MM.1S (cell line): Measurements from ENCODE around the gene ASIC5.

ENCODE experiments used
- DNase-seq: peaks from one replicate; pipeline ENCODE4 v3.0.0-alpha.2; 2015
- H2AFZ ChIP-seq: fragments of 300-600 bp; sonication (generic); 2 replicates; pipeline ENCODE4 v1.6.0; 2016; ENCODE audit warnings: antibody characterized with exemption, low read length
- H3F3A ChIP-seq: fragments of 300-600 bp; sonication (generic); 2 replicates; pipeline ENCODE4 v1.6.1; 2016; ENCODE audit warnings: mild to moderate bottlenecking, antibody characterized with exemption, low read length, moderate library complexity, mixed read lengths; ENCODE audit not compliant: insufficient read depth
- H3K27ac ChIP-seq: fragments of 300-600 bp; sonication (generic); 2 replicates; pipeline ENCODE4 v1.5.1; 2016; ENCODE audit warnings: mild to moderate bottlenecking, low read length
- H3K27me3 ChIP-seq: fragments of 300-600 bp; sonication (generic); replicated peaks from 2 replicates; pipeline ENCODE4 v1.6.0; 2016; ENCODE audit warnings: low read length; ENCODE audit not compliant: insufficient read depth
- H3K36me3 ChIP-seq: fragments of 300-600 bp; sonication (generic); replicated peaks from 2 replicates; pipeline ENCODE4 v1.6.1; 2016; ENCODE audit warnings: mild to moderate bottlenecking, low read length, mixed read lengths; ENCODE audit not compliant: insufficient read depth
- H3K4me1 ChIP-seq: fragments of 300-600 bp; sonication (generic); 2 replicates; pipeline ENCODE4 v1.6.1; 2016; ENCODE audit warnings: low read length, mixed read lengths
- H3K4me2 ChIP-seq: fragments of 300-600 bp; sonication (generic); 2 replicates; pipeline ENCODE4 v1.6.0; 2016; ENCODE audit warnings: low read depth, low read length
- H3K4me3 ChIP-seq: fragments of 300-600 bp; sonication (generic); 2 replicates; pipeline ENCODE4 v1.5.1; 2016; ENCODE audit warnings: low read length, mixed read lengths
- H3K79me2 ChIP-seq: fragments of 300-600 bp; sonication (generic); 2 replicates; pipeline ENCODE4 v1.6.1; 2016; ENCODE audit warnings: mixed run types, low read length, mixed read lengths
- H3K9ac ChIP-seq: fragments of 300-600 bp; sonication (generic); 2 replicates; pipeline ENCODE4 v1.6.1; 2016; ENCODE audit warnings: low read length, mixed read lengths
- H3K9me2 ChIP-seq: fragments of 300-600 bp; sonication (generic); replicated peaks from 2 replicates; pipeline ENCODE4 v1.6.1; 2016; ENCODE audit warnings: mild to moderate bottlenecking, low read length, mixed read lengths; ENCODE audit not compliant: insufficient read depth
- H3K9me3 ChIP-seq: fragments of 300-600 bp; sonication (generic); replicated peaks from 2 replicates; pipeline ENCODE4 v1.6.1; 2016; ENCODE audit warnings: mild to moderate bottlenecking, low read length, mixed read lengths; ENCODE audit not compliant: insufficient read depth
- H4K20me1 ChIP-seq: fragments of 300-600 bp; sonication (generic); 2 replicates; pipeline ENCODE4 v1.6.1; 2016; ENCODE audit warnings: mild to moderate bottlenecking, low read length, moderate library complexity, mixed read lengths; ENCODE audit not compliant: insufficient read depth
- CTCF ChIP-seq: fragments of 300-600 bp; sonication (generic); IDR thresholded peaks from 2 replicates; pipeline ENCODE4 v1.5.1; 2016; ENCODE audit warnings: antibody characterized with exemption, low read length, mixed read lengths
- EZH2 ChIP-seq: fragments of 300-600 bp; sonication (generic); optimal IDR thresholded peaks from 2 replicates; pipeline ENCODE3; 2017; ENCODE audit warnings: low read depth, mild to moderate bottlenecking, antibody characterized with exemption, low read length, mixed read lengths
- EZH2phosphoT487 ChIP-seq: fragments of 300-600 bp; sonication (generic); IDR thresholded peaks from 2 replicates; pipeline ENCODE4 v1.6.1; 2018; ENCODE audit warnings: antibody characterized with exemption, low read length

The ASIC5 gene

GRCh38 chr4:155832664-155833063 lies 33.4 kb downstream of the ASIC5 start:
- no peaks in the 10 kb centered on the region for H3K27me3 ChIP-seq
- H4K20me1 ChIP-seq: no peaks in the 10 kb centered on the region
- H3K9ac ChIP-seq: no peak overlapping the region
- no peaks in the 10 kb centered on the region for H3K4me1 ChIP-seq
- no peaks in the 10 kb centered on the region for H3K79me2 ChIP-seq
- no peaks in the 10 kb centered on the region for H3K36me3 ChIP-seq
- H3F3A ChIP-seq: no peaks in the 10 kb centered on the region
- no peak overlapping the region for H3K4me2 ChIP-seq
- H3K9me2 ChIP-seq: no peaks in the 10 kb centered on the region
- H3K27ac ChIP-seq: no peak overlapping the region
- no peak overlapping the region for H3K4me3 ChIP-seq
- no peak overlapping the region for H2AFZ ChIP-seq
- TF ChIP-seq CTCF: no peak
- TF ChIP-seq EZH2phosphoT487: no peak
- no peak for TF ChIP-seq EZH2
- no peaks in the 10 kb centered on the region for H3K9me3 ChIP-seq
- no peak for DNase-seq

GRCh38 chr4:155828628-155829027 lies 37.4 kb downstream of the ASIC5 start:
- Histone ChIP-seq H2AFZ (no peak overlapping the region), H3K9me3 (no peaks in the 10 kb centered on the region), H3K4me3 (no peak overlapping the region), H3K4me1 (no peaks in the 10 kb centered on the region), H3K9ac (no peak overlapping the region), H3K27ac (no peak overlapping the region), H3K9me2 (no peaks in the 10 kb centered on the region), H3K36me3 (no peaks in the 10 kb centered on the region), H3K79me2 (no peaks in the 10 kb centered on the region), H4K20me1 (no peaks in the 10 kb centered on the region), H3F3A (no peaks in the 10 kb centered on the region), H3K27me3 (no peaks in the 10 kb centered on the region), H3K4me2 (no peak overlapping the region)
- no peak for TF ChIP-seq CTCF
- no peak for TF ChIP-seq EZH2
- TF ChIP-seq EZH2phosphoT487: no peak
- DNase-seq: no peak

GRCh38 chr4:155822572-155822971 lies 43.5 kb downstream of the ASIC5 start:
- H3K4me3 ChIP-seq: no peak overlapping the region
- H3K79me2 ChIP-seq: no peaks in the 10 kb centered on the region
- H3K9me3 ChIP-seq: no peaks in the 10 kb centered on the region
- no peaks in the 10 kb centered on the region for H3F3A ChIP-seq
- no peak overlapping the region for H3K9ac ChIP-seq
- no peak overlapping the region for H3K4me2 ChIP-seq
- H4K20me1 ChIP-seq: no peaks in the 10 kb centered on the region
- no peaks in the 10 kb centered on the region for H3K36me3 ChIP-seq
- H3K9me2 ChIP-seq: no peaks in the 10 kb centered on the region
- H3K27ac ChIP-seq: no peak overlapping the region
- no peaks in the 10 kb centered on the region for H3K27me3 ChIP-seq
- no peak overlapping the region for H2AFZ ChIP-seq
- H3K4me1 ChIP-seq: no peaks in the 10 kb centered on the region
- DNase-seq: no peak
- TF ChIP-seq EZH2 (no peak), CTCF (no peak), EZH2phosphoT487 (no peak)
